Posterior vena cava (tissue), 2 donors: ENCODE measurements around the gene CENPP. TPM values are rescaled to one million over a fixed set of nuclear protein-coding genes. Genes with fewer than 3 reads are reported as not detected.

Experiments used
- DNase-seq: peaks from one replicate; pipeline ENCODE4 v3.0.0-alpha.2; 2020; ENCODE audit warnings: low spot score
- intact Hi-C, 2 donors: fragments of 100-400 bp; cut with DNase I; formaldehyde crosslinking; loops; one replicate each; pipeline versions ENCODE4 v1.14.1 to v1.14.2; 2022 to 2023
- long read RNA-seq, 2 donors: library from polyadenylated mRNA; unstranded; transcript quantifications; one replicate each; pipeline ENCODE4 v2.0.0, GENCODE V29; 2020 to 2021
- total RNA-seq, 2 donors: library from RNA; stranded (reverse); fragmentation: NEBNext Ultra II Directional; extraction: Animal tissue kit (Norgen Biotek cat#: 25700); gene quantifications; one replicate each; pipeline ENCODE4 v1.2.1, GENCODE V29; 2021
- donor health status: DM: yes; HTN: yes; CAD: no.
- donor health status: DM: yes; HTN: yes; CAD: no.

Gene CENPP
- 1 to 10 TPM; 3.5 to 4.5 TPM for total RNA-seq
- long read RNA-seq, donor 1, partial matches to known transcripts: 0 of 5 reads
- long read RNA-seq, donor 1, other reads (novel, unspliced or antisense): 5 of 5 reads
- long read RNA-seq, donor 2, partial matches to known transcripts: 0 of 1 reads
- long read RNA-seq, donor 2, other reads (novel, unspliced or antisense): 1 of 1 reads

DNA sequence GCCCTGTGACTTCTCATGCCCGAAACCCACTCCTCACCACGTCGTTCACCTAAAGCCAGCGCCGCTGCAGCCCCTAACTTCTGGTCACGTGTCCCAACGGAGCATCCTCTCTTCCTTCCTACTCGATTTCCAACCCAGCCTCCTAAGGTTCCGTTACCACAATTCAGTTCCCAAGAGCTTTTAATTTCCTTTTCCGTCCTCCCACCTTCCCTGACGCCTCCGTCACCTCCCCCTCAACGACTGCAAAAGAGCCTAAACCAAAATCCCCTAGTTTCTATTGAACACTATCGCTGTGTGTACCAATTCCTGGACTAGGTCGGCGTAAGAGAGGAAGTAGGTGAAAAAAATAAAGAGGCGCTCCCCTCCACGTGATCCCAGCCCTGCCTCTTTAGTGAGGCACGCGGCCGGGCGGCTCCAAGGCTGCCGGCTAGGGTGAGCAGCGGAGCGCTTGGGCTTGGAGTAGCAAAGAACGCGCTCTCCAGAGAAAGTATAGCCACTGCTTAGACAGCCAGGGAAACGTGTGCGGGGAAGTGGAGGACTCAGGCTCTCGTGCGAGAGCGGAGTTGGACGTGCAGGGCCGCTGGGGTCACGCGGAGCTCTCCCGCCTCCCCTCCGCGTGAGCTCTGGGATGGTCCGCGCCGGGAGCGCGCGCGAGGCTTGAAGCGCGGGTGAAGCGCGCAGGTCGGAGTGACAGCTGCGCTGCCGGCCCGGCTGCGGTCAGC, at the start of gene CENPP, which contains the start of gene NOL8:
Gene CENPP, plus strand, starts transcription at position 685 of the 722 bp plus-strand sequence.
Gene NOL8, minus strand, starts transcription at position 82 of the 722 bp plus-strand sequence. CDS start 1,189 bp downstream, outside the sequence.
- intact Hi-C loops: loop anchor here in 1 of 2 donors (10.0 kb wide), 1 partner anchor 109 kb away; no protein-coding TSS in a partner anchor
- DNase-seq: peak; percentile 95

DNA sequence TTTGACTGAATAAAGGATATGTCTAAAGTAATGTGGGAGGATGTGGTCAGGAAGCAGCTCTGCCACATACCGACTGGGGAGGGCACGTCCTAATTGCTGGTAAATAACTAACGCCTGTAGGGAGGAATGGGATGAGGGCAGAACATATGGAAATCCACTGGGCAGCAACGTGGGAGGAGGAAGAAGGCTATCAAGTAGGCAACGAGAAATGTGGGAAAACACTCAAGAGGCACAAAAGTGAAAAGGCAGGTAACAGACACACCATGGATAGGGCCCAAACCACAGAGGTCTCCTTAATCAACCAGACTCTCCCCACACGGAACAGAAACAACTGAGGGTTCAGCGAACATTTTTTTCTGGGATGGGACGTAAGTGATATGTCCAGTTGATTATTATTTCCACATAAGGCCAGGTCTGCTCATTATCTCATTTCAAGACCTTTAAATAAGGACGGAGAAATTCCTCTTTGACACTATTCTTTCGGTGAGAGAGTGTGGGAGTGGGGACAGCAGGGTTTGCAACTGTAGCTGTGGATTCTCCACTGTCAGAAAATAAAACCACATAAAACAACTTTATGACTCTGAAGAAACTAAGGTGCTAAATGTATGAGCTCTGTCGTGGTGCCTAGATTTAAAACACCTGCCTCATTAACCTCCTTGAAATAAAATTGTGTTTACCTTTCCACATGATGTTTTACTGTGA, 49.3 kb upstream of the CENPP start:
- no peak for DNase-seq

DNA sequence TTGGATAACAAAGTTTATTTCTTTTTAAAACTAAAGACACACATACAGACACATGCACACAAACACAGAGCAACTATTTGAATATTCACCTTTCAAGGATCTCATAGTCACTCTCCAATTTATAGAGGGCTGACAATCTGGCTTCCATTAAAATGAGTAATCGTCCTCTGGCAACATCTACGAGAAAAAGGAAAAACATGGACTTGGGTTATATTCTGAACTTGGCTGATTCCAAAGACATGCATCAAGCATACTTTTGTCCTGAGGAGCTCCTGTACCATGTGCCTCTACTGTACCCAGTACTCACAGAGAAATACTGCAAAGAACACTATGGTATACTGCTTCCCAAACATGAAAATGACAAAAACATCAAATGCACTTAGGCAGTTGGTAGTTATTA, 47.6 kb upstream of the CENPP start:
- intact Hi-C loops: no loop called here
- DNase-seq: no peak

More for the DNA sequence above, 49.3 kb upstream of the CENPP start:
- intact Hi-C loops: no loop called here

DNA sequence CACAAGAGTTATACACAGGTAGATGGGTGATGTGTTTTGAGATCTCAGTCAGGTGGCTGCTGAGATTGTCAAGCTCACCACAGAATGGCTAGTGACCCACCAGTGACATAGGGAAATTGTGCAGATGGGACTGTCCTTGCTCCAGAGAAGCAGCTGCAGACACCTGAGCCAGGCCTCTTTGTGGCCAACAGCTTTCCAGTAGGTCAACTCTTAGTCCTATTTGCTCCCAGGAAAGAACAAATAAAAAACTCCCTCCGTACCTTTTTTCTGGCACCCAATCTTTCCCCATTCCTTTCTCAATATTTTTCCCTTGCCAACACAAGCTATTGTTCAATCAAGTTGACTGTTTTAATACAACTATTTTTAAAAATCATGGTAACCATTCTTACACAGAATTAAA, 46.5 kb upstream of the CENPP start:
- DNase-seq: no peak
- intact Hi-C loops: no loop called here

DNA sequence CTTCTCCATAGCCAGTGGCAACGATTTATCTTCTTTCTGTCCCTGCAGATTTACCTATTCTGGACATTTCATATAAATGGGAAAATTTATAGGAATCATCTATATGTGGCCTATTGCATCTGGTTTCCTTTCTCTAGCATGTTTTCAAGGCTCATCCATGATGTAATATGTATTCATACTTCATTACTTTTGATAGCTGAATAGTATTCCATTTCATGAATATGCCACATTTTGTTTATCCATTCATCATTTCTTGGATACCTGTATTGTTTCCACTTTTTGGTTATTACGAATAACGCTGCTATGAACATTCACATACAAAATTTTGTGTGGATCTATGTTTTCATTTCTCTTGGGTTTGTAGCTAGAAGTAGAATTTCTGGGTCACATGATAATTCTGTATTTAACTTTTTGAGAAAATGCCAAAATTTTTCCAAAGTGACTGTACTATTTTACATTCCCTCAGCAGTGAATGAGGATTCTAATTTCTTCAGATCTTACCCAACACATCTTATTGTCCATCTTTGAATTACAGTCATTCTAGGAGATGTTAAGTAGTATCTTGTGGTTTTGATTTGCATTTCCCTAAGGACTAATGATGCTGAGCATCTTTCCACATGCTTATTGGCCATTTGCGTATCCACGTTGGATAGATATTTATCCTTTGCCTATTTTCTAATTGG, 35.9 kb upstream of the CENPP start:
- no peak for DNase-seq
- intact Hi-C loops: no loop called here

DNA sequence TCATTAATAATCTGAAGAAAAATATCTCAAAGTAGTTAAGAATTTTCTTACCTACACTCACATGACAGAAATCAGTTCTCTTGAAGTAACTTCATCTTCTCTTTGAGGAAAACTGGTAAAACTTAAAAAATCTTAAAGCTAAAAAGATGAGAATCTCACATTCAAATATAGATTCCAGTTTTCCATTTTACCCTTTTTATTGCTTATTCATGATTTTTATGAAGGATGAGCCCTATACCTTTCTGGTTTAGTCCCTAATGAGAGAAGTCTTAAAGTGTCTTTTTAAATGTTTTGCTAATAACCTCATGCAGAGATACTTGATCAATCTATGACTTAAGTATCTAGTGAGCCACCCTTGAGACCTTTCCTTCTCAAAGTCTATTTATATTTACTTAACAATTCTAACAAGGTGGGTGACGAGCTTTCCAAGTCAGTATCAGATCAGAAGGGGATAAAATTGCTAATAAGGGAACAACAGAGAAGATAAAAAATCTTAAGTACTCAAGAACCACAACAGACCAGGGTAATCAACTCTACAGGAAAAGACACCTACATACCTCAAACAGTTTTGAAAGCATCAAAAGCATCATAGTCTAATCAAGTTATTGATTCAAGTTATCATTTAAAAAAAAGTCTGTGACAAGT, 34.8 kb upstream of the CENPP start:
- no peak for DNase-seq
- intact Hi-C loops: no loop called here

DNA sequence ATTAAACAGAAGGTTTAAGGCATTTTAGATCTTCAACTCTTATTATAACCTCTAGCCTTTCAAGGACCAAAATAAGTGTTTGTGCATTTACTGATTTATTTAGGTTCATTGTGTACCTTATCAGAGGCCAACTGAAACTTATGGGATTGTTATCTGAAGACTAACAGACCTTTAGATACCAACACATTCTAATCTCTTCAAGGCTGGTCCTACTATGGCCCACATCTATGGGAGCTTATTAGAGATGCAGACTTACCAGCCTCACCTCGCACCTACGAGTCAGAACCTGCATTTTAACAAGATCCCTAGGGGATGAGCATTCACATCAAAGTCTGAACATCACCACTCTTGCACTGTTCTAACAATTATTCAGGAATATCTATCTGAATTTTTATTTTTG, 34.2 kb upstream of the CENPP start:
- intact Hi-C loops: no loop called here
- no peak for DNase-seq

DNA sequence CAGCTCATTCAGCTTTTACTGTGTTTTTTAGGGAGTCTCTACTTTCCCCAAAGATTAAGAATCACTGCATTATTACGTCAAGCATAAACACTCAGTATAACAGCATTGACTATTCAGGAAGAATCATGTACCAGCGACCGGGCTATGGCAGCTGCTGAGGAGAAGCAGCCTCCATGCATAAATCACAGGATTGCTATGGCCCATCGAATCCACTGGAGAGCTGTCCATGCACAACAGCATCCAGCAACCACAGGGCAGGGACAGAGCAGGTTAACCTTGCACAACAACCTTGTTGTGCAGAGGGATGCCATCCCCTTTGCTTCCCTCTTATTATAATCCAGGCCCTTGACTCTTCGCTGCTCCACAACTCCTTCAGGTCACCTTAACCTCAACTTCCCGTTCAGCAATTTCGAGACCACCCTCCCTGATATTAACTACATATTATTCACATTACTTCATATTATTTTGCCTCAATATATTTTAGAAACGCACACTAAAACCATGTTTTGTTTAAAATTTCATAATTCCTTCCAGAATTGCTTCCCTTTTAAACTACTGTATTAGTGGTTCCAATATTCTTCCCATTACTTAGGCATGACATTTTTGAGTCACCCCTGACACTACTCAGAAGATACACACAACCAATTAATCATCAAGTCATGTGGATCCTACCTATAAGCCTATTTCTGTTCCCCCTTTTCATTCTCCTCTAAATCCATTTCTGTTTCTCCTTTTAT, 33.2 kb upstream of the CENPP start:
- DNase-seq: no peak
- intact Hi-C loops: no loop called here

DNA sequence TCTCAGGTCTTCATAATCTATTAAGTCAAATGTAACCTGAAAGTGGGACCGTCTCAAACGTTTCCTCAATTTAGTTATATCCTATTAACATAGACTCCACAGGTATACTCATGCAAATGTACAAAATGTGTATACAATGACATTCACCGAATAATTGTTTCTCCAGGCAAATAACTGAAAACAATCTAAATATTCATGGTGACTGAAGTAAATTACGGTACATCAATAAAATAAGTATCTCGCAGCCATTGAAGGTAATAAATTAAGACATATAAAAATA, 32.7 kb upstream of the CENPP start:
- DNase-seq: no peak
- intact Hi-C loops: no loop called here

DNA sequence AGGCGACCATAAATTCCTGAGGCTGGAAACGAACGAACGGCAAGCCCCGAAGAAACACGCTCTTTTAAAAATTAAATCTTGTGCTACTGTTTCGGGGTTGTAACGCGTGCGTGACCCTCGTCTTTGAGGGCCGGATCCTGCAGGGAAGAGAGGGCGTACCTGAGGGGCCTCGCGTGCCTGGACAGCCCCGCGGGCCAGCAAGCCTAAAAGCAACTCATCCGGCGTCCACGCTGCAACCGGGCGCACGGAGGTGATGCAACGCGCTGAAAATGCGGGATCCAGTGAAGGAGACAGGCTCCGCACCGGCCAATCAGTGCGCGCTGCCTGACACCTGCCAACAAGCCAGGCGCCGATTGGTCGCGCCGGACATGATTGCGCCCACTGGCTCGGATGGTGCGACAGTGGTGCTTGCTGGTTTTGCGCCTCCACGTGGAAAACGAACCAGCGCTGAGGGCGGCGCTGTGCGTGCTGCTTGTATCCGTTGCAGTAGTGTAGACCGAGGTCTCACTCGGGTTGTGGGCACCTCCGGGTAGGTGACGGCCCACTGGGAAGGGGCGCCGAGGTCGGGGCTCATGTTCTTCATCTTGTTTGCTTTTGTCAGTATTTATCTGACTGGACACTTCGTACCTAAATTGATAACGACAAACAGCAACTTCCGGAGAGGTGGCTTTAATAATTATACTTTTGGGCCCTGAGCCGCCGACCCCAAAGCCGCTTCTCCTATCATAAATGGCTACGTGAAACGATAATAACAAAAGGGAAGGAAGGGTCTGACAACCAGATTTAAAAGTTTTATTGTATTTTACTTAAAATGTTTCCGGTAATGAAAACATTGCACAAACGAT, 32.1 kb upstream of the CENPP start, which contains the start of gene IARS1:
Gene IARS1, minus strand, starts transcription at position 246 of the 845 bp plus-strand sequence. CDS start 4,278 bp downstream, outside the sequence.
- peak; percentile 99 for DNase-seq

DNA sequence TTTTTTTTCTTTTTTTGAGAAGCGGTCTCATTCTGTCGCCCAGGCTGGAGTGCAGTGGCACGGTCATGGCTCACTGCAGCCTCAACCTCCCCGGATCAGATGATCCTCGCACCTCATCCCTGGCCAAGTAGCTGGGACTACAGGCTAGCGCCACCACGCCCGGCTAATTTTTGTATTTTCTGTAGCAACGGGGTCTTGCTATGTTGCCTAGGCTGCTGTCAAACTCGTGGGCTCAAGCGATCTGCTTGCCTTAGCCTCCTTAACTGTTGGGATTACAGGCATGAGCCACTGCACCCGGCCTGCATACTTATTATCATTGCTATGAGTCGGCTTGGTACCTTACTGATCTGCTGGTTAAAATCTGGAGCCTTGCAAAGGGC, 31.5 kb upstream of the CENPP start:
- DNase-seq: no peak
- intact Hi-C loops: no loop called here

More for the DNA sequence above, 32.1 kb upstream of the CENPP start, which contains the start of gene IARS1:
- intact Hi-C loops: no loop called here

DNA sequence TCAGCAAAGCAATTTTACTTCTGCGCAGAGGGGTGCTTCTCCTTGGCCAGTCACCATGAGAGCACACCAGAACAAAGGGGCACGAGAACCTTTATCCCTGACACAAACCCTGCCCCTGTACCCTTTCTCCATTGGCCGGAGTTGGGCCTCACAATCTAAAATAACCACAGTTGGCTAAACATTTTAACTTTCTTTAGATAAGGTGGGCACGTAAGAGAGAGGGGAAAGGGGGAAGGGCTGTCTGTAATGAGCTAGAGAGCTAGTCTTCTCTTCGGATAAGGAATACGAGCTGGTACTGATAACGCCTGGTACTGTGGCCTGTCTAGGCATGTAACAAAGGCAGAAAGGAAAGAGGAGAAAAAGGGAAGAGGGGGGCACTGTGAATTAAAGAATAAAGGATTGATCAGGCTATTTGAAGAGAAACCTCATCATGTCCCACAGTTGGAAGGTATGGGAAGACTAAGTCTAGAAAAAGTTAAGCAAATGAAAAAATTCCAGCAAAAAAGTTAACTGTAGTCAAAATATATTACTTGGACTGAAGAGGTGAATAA, 30.4 kb upstream of the CENPP start:
- no peak for DNase-seq
- intact Hi-C loops: no loop called here

DNA sequence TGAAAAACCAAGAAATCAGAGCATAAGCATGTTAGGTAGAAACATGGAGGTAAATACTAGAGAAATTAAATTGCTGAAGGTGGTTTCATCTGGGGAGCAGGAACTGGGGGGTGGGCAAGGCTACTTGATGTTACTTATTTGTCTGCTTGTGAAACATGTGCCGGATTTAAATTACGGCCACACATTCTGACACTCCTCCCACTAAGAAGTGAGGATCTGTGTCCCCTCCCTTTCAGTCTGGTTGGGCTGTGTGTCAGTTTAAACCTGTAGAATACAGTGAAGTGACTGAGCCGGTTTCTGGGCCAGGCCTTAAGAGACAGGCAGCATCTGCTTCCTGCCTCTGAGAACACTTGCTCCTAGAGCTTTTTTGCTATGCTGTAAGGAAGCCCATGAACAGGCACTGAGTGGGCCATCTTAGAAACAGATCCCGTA, 29.9 kb upstream of the CENPP start:
- no peak for DNase-seq
- intact Hi-C loops: no loop called here

DNA sequence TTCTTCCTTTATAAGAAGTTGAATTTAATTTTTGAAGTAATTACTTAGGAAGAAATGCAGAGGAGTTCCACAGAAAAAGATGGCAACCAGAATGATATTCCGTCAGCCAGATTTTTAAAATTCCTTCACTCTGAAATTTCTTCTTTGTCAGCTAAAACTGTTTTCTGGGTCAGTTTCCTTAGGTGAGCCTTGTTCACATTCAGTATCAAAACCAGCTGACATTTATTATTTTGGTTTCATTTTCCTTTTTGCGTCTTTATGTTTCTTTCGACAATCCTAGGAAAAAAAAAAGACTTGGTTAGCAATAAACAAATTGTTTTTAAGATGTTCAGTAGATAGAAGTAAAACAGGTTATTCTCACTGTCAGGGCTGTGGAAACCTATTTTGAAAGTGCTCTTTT, 28.1 kb upstream of the CENPP start:
- no peak for DNase-seq
- intact Hi-C loops: no loop called here

DNA sequence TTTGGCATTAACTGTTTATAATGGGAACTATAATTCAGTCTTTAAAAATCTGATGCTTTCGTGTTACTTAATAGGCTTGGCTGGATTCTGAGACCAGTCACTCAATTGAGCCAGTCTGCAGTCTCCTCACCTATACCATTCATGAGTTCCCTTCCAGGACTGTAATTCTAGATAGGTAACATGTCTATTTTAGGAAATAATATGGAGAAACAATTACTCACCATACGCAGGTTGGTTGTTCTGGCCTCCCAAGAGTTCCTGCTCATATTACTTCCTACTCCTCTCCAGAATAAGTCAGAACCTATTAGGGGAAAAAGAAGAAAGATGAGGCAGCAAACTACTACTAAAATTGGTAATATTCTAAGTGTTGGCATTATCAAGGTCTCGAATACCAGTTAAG, 27.7 kb upstream of the CENPP start:
- no peak for DNase-seq
- intact Hi-C loops: no loop called here

DNA sequence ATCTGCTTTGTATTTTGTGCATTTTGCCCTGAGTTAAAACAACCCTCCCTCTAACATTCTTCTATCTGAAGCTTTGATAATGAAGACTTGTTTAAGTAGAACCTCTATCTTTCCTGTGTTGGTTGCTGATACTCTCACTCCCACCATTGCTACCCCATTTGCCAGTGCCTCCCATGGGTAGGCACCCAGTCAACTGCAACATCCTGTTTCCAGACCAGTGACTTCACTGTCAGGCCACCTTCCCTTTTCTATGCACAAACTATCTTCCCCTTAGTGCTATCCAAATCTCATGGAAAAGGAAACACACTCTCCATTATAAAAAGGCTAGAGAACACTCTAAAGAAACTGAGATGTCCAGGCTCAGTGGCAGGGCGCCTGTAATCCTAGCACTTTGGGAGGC, 26.6 kb upstream of the CENPP start:
- DNase-seq: no peak
- intact Hi-C loops: no loop called here

DNA sequence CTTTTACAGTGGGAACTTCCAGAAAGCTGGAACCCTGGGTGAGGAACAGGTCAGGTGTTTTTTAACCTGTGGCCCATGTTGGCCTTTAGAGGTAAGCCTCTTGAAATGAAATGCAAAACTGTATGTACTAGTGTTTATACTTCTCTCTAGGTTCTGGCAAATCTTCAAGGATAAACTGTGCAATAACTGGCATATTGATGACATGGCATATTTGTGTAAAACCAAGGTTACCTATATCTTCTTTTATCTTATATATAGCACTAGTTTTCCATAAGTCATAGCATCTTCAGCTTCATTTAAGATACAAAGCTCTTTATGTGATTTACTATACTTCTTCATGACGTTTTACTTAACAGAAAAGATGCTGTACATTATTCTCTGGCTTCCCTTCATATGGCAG, 24.8 kb upstream of the CENPP start:
- DNase-seq: no peak
- intact Hi-C loops: loop anchor here in 1 of 2 donors (5.0 kb wide), 1 partner anchor 1299 kb away; no protein-coding TSS in a partner anchor

DNA sequence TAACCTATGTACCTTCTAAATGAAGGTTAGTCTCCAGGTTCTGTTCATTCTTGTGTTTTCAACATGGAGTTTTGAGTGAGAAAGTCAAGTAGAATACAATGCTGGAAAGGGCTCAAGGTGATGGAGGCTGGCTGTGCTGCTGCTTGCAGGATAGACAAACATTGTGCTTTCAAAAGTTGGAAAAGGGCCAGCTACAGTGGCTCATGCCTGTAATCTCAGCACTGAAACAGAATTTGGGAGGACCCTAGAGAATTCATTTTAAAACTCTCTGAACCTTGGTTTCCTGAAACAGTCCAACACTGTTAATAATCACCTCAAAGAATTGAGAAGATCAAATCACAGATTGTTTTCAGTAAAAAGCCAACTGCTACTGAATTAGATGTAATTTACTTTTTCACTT, 16.9 kb upstream of the CENPP start:
- intact Hi-C loops: no loop called here

More for the DNA sequence above, 16.9 kb upstream of the CENPP start:
- no peak for DNase-seq
